IMR-90 (cell line): ENCODE data around the gene GOLGA6L9.
"Not testable (repeated sequence)": the region's sequence is repeated elsewhere in the genome, so short reads cannot be mapped to it uniquely, and the experiment has no call there.

Source experiments
- BHLHE40 ChIP-seq: fragments of 150-350 bp; IDR thresholded peaks from 2 replicates; pipeline ENCODE4 v1.6.1; 2016; ENCODE audit warnings: mild to moderate bottlenecking, low read depth, low read length
- CEBPB ChIP-seq: IDR thresholded peaks from 2 replicates; pipeline ENCODE4 v1.6.1; 2012; ENCODE audit warnings: low read depth, low read length, improper control_type of control experiment
- CHD1 ChIP-seq: IDR thresholded peaks from 2 replicates; pipeline ENCODE4 v1.6.1; 2012; ENCODE audit warnings: low read depth, low read length, improper control_type of control experiment
- FOS ChIP-seq: fragments of 150-350 bp; IDR thresholded peaks from 2 replicates; pipeline ENCODE4 v1.6.1; 2016; ENCODE audit warnings: low read depth, low read length
- MAFK ChIP-seq: IDR thresholded peaks from 2 replicates; pipeline ENCODE4 v1.6.1; 2012; ENCODE audit warnings: low read depth, low read length, improper control_type of control experiment
- NFE2L2 ChIP-seq: fragments of 150-350 bp; IDR thresholded peaks from 2 replicates; pipeline ENCODE4 v1.6.1; 2016; ENCODE audit warnings: low read depth, mild to moderate bottlenecking, low read length
- POLR2A ChIP-seq: IDR thresholded peaks from 2 replicates; pipeline ENCODE4 v1.6.1; 2012; ENCODE audit warnings: mild to moderate bottlenecking, low read depth, low read length
- RAD21 ChIP-seq: IDR thresholded peaks from 2 replicates; pipeline ENCODE4 v1.6.1; 2012; ENCODE audit warnings: low read length, improper control_type of control experiment
- RCOR1 ChIP-seq: IDR thresholded peaks from 2 replicates; pipeline ENCODE4 v1.6.1; 2012; ENCODE audit warnings: mild to moderate bottlenecking, low read length, improper control_type of control experiment; ENCODE audit not compliant: insufficient replicate concordance
- TF ChIP-seq, protein P1 (sequence below): conservative IDR thresholded peaks from 2 replicates; pipeline ENCODE4 v1.5.1; 2012; ENCODE audit warnings: mild to moderate bottlenecking, low read depth, low read length, improper control_type of control experiment
- TF ChIP-seq, protein P2 (sequence below): fragments of 150-350 bp; IDR thresholded peaks from 2 replicates; pipeline ENCODE4 v1.6.1; 2017; ENCODE audit warnings: mild to moderate bottlenecking, antibody characterized with exemption, low read length, low read depth
- TF ChIP-seq, protein P3 (sequence below): fragments of 150-350 bp; IDR thresholded peaks from 2 replicates; pipeline ENCODE4 v1.6.1; 2016; ENCODE audit warnings: low read depth, mild to moderate bottlenecking, low read length, moderate library complexity, borderline replicate concordance

DNA sequence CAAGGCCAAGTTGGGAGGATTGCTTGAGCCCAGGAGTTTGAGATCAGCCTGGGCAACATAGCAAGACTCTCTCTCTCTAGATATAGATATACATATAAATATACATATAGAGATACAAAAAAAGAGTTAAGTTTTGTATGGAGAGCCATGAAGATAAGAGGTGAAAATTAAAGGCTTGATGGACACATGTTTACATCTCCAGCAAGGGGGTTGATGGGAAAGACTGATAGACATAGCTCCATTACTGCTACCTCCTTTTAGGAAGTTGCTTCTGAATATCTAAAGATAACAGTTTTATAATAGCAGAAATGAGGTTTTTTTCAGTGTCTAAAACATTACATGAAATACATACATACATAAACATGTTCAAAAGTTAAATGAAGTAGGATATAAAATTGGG lies 42.4 kb upstream of the GOLGA6L9 start:
- not testable (repeated sequence) for TF ChIP-seq POLR2A, MAFK, CEBPB, FOS, RAD21, BHLHE40, NFE2L2, CHD1, RCOR1
- TF ChIP-seq, protein P1, sequence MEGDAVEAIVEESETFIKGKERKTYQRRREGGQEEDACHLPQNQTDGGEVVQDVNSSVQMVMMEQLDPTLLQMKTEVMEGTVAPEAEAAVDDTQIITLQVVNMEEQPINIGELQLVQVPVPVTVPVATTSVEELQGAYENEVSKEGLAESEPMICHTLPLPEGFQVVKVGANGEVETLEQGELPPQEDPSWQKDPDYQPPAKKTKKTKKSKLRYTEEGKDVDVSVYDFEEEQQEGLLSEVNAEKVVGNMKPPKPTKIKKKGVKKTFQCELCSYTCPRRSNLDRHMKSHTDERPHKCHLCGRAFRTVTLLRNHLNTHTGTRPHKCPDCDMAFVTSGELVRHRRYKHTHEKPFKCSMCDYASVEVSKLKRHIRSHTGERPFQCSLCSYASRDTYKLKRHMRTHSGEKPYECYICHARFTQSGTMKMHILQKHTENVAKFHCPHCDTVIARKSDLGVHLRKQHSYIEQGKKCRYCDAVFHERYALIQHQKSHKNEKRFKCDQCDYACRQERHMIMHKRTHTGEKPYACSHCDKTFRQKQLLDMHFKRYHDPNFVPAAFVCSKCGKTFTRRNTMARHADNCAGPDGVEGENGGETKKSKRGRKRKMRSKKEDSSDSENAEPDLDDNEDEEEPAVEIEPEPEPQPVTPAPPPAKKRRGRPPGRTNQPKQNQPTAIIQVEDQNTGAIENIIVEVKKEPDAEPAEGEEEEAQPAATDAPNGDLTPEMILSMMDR: not testable (repeated sequence)
- TF ChIP-seq, protein P2, sequence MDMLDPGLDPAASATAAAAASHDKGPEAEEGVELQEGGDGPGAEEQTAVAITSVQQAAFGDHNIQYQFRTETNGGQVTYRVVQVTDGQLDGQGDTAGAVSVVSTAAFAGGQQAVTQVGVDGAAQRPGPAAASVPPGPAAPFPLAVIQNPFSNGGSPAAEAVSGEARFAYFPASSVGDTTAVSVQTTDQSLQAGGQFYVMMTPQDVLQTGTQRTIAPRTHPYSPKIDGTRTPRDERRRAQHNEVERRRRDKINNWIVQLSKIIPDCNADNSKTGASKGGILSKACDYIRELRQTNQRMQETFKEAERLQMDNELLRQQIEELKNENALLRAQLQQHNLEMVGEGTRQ: not testable (repeated sequence)
- TF ChIP-seq, protein P3, sequence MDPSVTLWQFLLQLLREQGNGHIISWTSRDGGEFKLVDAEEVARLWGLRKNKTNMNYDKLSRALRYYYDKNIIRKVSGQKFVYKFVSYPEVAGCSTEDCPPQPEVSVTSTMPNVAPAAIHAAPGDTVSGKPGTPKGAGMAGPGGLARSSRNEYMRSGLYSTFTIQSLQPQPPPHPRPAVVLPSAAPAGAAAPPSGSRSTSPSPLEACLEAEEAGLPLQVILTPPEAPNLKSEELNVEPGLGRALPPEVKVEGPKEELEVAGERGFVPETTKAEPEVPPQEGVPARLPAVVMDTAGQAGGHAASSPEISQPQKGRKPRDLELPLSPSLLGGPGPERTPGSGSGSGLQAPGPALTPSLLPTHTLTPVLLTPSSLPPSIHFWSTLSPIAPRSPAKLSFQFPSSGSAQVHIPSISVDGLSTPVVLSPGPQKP: not testable (repeated sequence)
